Rectal smooth muscle tissue (tissue), 1 donor: ENCODE results near the gene TNS3.

Experiments
- H3K27ac ChIP-seq: one replicate; pipeline ENCODE4 v1.7.0; 2013; ENCODE audit warnings: low read depth, low read length, inconsistent platforms
- H3K27me3 ChIP-seq: one replicate; pipeline ENCODE4 v1.7.0; 2013; ENCODE audit warnings: low read length; ENCODE audit not compliant: control insufficient read depth, insufficient read depth
- H3K36me3 ChIP-seq: one replicate; pipeline ENCODE4 v1.7.0; 2013; ENCODE audit warnings: low read length; ENCODE audit not compliant: control insufficient read depth, insufficient read depth
- H3K4me1 ChIP-seq: one replicate; pipeline ENCODE4 v1.7.0; 2013; ENCODE audit warnings: low read length; ENCODE audit not compliant: control insufficient read depth, insufficient read depth
- H3K4me3 ChIP-seq: one replicate; pipeline ENCODE4 v1.7.0; 2013; ENCODE audit warnings: low read length
- H3K9ac ChIP-seq: one replicate; pipeline ENCODE4 v1.7.0; 2013; ENCODE audit warnings: low read length

The TNS3 gene

GRCh38 chr7:47307311-47307710, 274.6 kb downstream of the TNS3 start:
- Histone ChIP-seq H3K27ac (no peak overlapping the region), H3K27me3 (no peaks in the 10 kb centered on the region), H3K9ac (no peak overlapping the region), H3K4me1 (no peaks in the 10 kb centered on the region), H3K4me3 (no peak overlapping the region), H3K36me3 (peaks cover 2% of the 10 kb centered on the region)

- H3K4me3 ChIP-seq, result no peak overlapping the region
- peaks cover 2% of the 10 kb centered on the region for H3K36me3 ChIP-seq
- no peaks in the 10 kb centered on the region for H3K27me3 ChIP-seq
- no peaks in the 10 kb centered on the region for H3K4me1 ChIP-seq
- H3K9ac ChIP-seq, result no peak overlapping the region
- H3K27ac ChIP-seq, result no peak overlapping the region
These were observed 276.9 kb downstream of the TNS3 start for GRCh38 chr7:47304727-47305719.

GRCh38 chr7:47303695-47304453, 278.0 kb downstream of the TNS3 start:
- no peaks in the 10 kb centered on the region for H3K4me1 ChIP-seq
- H3K36me3 ChIP-seq, result peaks cover 2% of the 10 kb centered on the region

GRCh38 chr7:47303014-47303694, 278.8 kb downstream of the TNS3 start:
- H3K4me3 ChIP-seq, result no peak overlapping the region
- no peak overlapping the region for H3K27ac ChIP-seq
- no peak overlapping the region for H3K9ac ChIP-seq
- no peaks in the 10 kb centered on the region for H3K27me3 ChIP-seq
- no peaks in the 10 kb centered on the region for H3K4me1 ChIP-seq
- H3K36me3 ChIP-seq, result no peaks in the 10 kb centered on the region

More at GRCh38 chr7:47303695-47304453, 278.0 kb downstream of the TNS3 start:
- Histone ChIP-seq H3K27me3 (no peaks in the 10 kb centered on the region), H3K9ac (no peak overlapping the region), H3K4me3 (no peak overlapping the region), H3K27ac (no peak overlapping the region)

GRCh38 chr7:47302560-47302959, 279.4 kb downstream of the TNS3 start:
- Histone ChIP-seq H3K4me1 (no peaks in the 10 kb centered on the region), H3K27ac (no peak overlapping the region)

GRCh38 chr7:47301657-47302295, 280.1 kb downstream of the TNS3 start:
- Histone ChIP-seq H3K4me3 (no peak overlapping the region), H3K27me3 (no peaks in the 10 kb centered on the region), H3K36me3 (no peaks in the 10 kb centered on the region), H3K4me1 (no peaks in the 10 kb centered on the region), H3K27ac (no peak overlapping the region), H3K9ac (no peak overlapping the region)

More at GRCh38 chr7:47302560-47302959, 279.4 kb downstream of the TNS3 start:
- Histone ChIP-seq H3K27me3 (no peaks in the 10 kb centered on the region), H3K4me3 (no peak overlapping the region), H3K9ac (no peak overlapping the region), H3K36me3 (no peaks in the 10 kb centered on the region)

- Histone ChIP-seq H3K27ac (peak overlapping the region; percentile 3), H3K4me1 (no peaks in the 10 kb centered on the region), H3K27me3 (no peaks in the 10 kb centered on the region), H3K4me3 (no peak overlapping the region), H3K9ac (no peak overlapping the region), H3K36me3 (no peaks in the 10 kb centered on the region)
These were observed 280.8 kb downstream of the TNS3 start for GRCh38 chr7:47301105-47301477.

- no peaks in the 10 kb centered on the region for H3K36me3 ChIP-seq
- H3K4me3 ChIP-seq, result no peak overlapping the region
- H3K4me1 ChIP-seq, result no peaks in the 10 kb centered on the region
- H3K27ac ChIP-seq, result peak overlapping the region; percentile 3
- no peaks in the 10 kb centered on the region for H3K27me3 ChIP-seq
- no peak overlapping the region for H3K9ac ChIP-seq
These were observed 281.3 kb downstream of the TNS3 start for GRCh38 chr7:47300472-47301104.

GRCh38 chr7:47299496-47299895, 282.4 kb downstream of the TNS3 start:
- Histone ChIP-seq H3K4me1 (no peaks in the 10 kb centered on the region), H3K9ac (no peak overlapping the region), H3K4me3 (no peak overlapping the region), H3K27me3 (no peaks in the 10 kb centered on the region), H3K36me3 (no peaks in the 10 kb centered on the region), H3K27ac (no peak overlapping the region)

- H3K36me3 ChIP-seq, result no peaks in the 10 kb centered on the region
- no peak overlapping the region for H3K9ac ChIP-seq
- H3K27me3 ChIP-seq, result no peaks in the 10 kb centered on the region
- H3K27ac ChIP-seq, result no peak overlapping the region
- H3K4me3 ChIP-seq, result no peak overlapping the region
- no peaks in the 10 kb centered on the region for H3K4me1 ChIP-seq
These were observed 283.3 kb downstream of the TNS3 start for GRCh38 chr7:47298636-47299035.

GRCh38 chr7:47297120-47297519, 284.8 kb downstream of the TNS3 start:
- Histone ChIP-seq H3K4me3 (no peak overlapping the region), H3K36me3 (peaks cover 4% of the 10 kb centered on the region), H3K27ac (no peak overlapping the region), H3K27me3 (no peaks in the 10 kb centered on the region), H3K4me1 (no peaks in the 10 kb centered on the region), H3K9ac (no peak overlapping the region)
